Subcutaneous preadipocyte (primary cell): Measurements from ENCODE around the gene RASSF10. TPM values are rescaled to one million over a fixed set of nuclear protein-coding genes. Genes with fewer than 3 reads are reported as not detected.

ENCODE experiments used
- total RNA-seq: library from RNA; depleted of rRNA; stranded (reverse); fragments of >200 nt; gene quantifications from 2 replicates; pipeline ENCODE4 v1.2.3, GENCODE V29; 2012

Gene RASSF10
- not detected in 2 replicates for total RNA-seq

DNA sequence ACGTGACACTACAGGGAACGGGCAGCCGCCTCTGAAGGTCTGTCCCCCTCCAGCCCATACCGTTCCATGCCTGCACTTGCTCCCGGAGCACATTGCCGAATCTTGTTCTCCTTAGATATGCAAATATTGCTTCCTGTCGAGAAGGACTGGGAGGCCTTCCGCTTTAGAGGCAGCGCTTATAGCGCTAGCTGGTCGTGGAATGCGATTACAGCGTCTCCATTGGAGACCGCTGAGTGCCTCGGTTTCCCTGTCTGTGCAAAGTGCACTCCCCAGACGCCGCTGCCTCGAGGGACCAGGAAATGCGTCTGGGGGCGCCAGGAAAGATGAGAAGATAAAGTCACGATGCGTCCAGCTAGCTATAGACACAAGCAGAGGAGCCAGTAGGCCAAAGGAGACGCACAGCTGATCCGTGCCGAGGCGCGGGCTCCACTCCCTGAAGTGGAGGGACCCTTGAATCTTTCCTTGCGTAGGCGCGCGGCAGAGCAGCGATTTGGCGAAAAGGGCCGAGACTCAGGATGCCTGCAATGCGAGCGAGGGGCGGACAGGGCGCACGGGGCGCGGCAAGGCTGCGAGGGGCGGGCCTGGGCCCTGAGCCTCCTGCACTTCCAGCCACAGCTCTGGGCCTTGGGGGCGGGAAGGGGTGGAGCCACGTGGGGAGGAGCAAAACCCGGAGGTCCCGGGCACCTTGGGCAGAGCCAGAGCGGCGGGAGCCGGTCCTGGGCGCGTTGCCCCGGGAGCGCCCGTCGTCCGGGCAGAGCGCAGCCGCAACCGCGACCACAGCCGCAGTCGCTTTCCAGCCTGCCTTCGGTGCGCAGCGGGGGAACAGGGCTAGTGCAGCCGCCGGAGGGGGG lies at the start of gene RASSF10:
TSS of gene RASSF10 (plus strand) at position 692 of the 851 bp plus-strand sequence. CDS start 261 bp downstream, outside the sequence.

